Naive thymus-derived CD8-positive, alpha-beta T cell (primary cell): ENCODE data around the gene RAC3. TPM values are rescaled to one million over a fixed set of nuclear protein-coding genes. Genes with fewer than 3 reads are reported as not detected.

Source experiments
- ATAC-seq, 2 donors: fragments of 150-1000 bp; cut with Tn5 transposase in 1 of 2; sonication (Bioruptor Pico), chemical (Tn5 transposase) in 1 of 2; 1 replicate in 1 of 2; 2 replicates in 1 of 2; pipeline ENCODE4 v1.10.0; 2021; ENCODE audit warnings: mild to moderate bottlenecking in 2 of 2, moderate library complexity in 2 of 2
- POLR2A ChIA-PET: fragments of 350-600 bp; sonication (Branson Sonifier 250); formaldehyde crosslinking; loops from one replicate; lab custom pipeline; 2021; ENCODE audit warnings: antibody characterized with exemption; lab: Charles Lee
- DNase-seq, 10 donors: peaks; one replicate each; pipeline versions ENCODE4 v3.0.0 to v3.0.0-alpha.2; 2020 to 2022
- H3K27ac Mint-ChIP-seq, 10 donors: one replicate each; pipeline ENCODE4 v1.8.0; 2020 to 2022; ENCODE audit warnings: mild to moderate bottlenecking in 10 of 10, mixed read lengths in 10 of 10, moderate library complexity in 4 of 10, inconsistent platforms in 1 of 10
- H3K27me3 Mint-ChIP-seq, 5 donors: one replicate each; pipeline ENCODE4 v1.8.0; 2021 to 2022; ENCODE audit warnings: mixed read lengths in 5 of 5
- H3K36me3 Mint-ChIP-seq, 3 donors: one replicate each; pipeline ENCODE4 v1.8.0; 2020 to 2022; ENCODE audit warnings: mixed read lengths in 3 of 3, mild to moderate bottlenecking in 2 of 3, inconsistent platforms in 1 of 3
- H3K4me1 Mint-ChIP-seq, 4 donors: one replicate each; pipeline ENCODE4 v1.8.0; 2021 to 2022; ENCODE audit warnings: mixed read lengths in 4 of 4
- H3K4me3 Mint-ChIP-seq, 10 donors: one replicate each; pipeline ENCODE4 v1.8.0; 2020 to 2022; ENCODE audit warnings: mild to moderate bottlenecking in 10 of 10, mixed read lengths in 10 of 10, moderate library complexity in 6 of 10, inconsistent platforms in 1 of 10
- H3K9me3 Mint-ChIP-seq, 9 donors: one replicate each; pipeline ENCODE4 v1.8.0; 2020 to 2022; ENCODE audit warnings: mixed read lengths in 9 of 9, mild to moderate bottlenecking in 3 of 9, inconsistent platforms in 1 of 9, moderate library complexity in 1 of 9
- polyA plus RNA-seq, 3 donors: library from polyadenylated mRNA; unstranded; fragments of 300-500 nt; fragmentation: Illumina TruSeq; gene quantifications; one replicate each; pipeline ENCODE4 v1.2.3, GENCODE V29; 2021
- total RNA-seq, 8 experiments: library from RNA in 2 of 8; stranded (reverse) in 2 of 8; gene quantifications; one replicate each; pipeline ENCODE4 v1.2.3 and lab custom pipeline; 2021 to 2026

RAC3 gene
- total and polyA plus RNA-seq, 5 experiments from 2014 or later = 1.4 to 1.5 TPM; not detected in 3

DNA sequence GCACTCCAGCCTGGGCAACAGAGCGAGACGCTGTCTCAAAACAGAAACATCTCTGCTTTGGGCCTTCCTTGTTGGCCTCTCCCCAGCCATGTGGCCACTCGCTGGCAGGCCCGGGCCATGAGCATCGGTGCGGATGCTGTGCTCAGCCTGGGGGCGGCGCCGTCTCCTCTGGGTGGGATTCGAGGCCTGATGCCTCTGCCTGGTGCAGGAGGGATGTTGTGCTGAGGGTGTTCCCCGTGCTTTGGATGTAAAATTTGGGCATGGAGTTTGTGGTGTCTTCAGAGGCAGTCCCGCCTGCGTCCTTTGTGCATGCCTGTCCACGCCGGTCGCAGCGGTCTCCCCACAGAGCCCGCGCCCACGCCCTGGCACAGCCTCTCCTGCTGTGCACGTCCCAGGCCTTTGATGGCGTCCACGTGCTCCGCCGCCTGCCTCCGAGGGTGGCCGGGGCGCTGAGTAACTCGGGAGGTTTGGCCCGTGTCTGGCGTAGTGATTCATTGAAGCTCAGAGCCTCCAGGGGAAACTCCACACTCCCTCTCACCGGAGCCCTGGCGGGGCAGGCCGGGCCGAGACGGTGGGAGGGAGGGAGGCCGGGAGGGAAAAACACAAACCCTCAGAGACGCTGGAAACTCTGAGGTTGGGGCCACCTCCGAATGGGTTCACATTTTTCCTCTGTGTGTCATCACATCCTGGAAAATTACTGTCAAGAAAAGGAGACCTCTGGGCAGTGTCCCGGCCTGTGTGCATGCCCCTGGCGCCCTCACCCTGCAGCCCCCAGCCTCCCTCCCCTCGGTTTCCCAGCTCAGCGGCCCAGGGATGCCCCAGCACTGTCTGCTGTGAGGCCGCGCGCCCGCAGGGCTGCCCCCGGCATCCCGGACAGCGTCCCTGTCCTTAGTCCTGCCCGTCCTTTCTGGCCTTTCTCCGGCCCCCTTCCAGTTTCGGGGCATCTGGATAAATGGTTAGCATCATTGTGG lies 27.8 kb upstream of the RAC3 start:
- POLR2A ChIA-PET = interaction anchor here (0.7 kb wide), 1 partner anchor 406 kb away, joined by 3 read pairs; no protein-coding TSS in a partner anchor
- ATAC-seq (no peak), DNase-seq (no peak)
- H3K4me3 Mint-ChIP-seq = no peak overlapping the region
- no peaks in the 10 kb centered on the region for H3K27me3 Mint-ChIP-seq
- H3K36me3 Mint-ChIP-seq = no peaks in the 10 kb centered on the region
- H3K27ac Mint-ChIP-seq = no peak overlapping the region
- no peaks in the 10 kb centered on the region for H3K9me3 Mint-ChIP-seq
- peaks cover 0 to 4% (median 0%) of the 10 kb centered on the region in 4 donors for H3K4me1 Mint-ChIP-seq

DNA sequence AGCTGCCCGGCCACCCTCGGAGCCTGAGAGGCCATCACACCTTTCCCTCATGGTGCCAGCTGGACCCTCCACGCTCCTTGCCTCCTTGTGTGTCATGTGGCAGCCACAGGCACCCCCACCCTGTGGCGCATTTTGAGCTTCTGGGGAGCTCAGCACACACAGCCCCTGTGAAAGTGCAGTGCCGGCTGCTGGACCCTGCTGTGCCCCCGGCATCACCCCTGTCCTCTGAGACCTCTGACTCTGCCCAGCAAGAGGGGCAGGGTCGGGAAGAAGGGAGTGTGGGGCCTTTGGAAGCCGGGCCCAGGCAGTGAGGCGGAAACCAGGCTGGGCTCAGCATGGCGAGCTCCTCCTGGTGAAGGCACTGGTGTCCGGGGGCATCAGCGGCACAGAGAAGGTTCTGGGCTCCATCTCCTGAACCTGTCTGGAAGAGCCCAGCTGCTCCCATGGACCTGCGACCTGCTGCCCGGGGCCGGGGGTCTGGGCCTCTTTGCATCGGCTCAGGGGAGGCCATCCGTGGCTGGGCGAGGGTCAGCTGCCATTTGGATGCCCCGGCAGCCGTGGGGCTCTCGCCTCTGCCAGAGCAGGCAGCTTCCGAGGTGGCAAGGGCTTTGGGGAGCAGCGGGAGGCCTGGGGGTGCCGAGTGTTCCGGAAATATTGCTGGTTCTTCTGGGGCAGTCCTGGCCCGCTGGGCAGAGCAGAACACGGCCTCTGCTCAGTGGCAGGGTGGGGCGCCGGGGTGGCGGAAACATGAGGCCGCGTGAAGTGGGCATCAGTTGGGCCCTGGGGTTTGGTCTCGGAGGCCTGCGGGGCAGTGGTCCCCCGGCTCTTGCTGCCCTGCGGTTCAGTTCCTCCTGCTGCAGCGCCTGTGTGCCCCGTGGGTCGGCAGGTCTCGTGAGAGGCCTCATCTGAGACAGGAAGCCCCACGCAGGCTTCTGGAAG lies 26.7 kb upstream of the RAC3 start:
- no peaks in the 10 kb centered on the region for H3K36me3 Mint-ChIP-seq
- no peak overlapping the region for H3K27ac Mint-ChIP-seq
- H3K4me3 Mint-ChIP-seq = no peak overlapping the region
- DNase-seq = no peak
- H3K9me3 Mint-ChIP-seq = no peaks in the 10 kb centered on the region
- POLR2A ChIA-PET = no interaction called here
- H3K4me1 Mint-ChIP-seq = peaks cover 0 to 4% (median 0%) of the 10 kb centered on the region in 4 donors
- H3K27me3 Mint-ChIP-seq = no peaks in the 10 kb centered on the region
- no peak for ATAC-seq

DNA sequence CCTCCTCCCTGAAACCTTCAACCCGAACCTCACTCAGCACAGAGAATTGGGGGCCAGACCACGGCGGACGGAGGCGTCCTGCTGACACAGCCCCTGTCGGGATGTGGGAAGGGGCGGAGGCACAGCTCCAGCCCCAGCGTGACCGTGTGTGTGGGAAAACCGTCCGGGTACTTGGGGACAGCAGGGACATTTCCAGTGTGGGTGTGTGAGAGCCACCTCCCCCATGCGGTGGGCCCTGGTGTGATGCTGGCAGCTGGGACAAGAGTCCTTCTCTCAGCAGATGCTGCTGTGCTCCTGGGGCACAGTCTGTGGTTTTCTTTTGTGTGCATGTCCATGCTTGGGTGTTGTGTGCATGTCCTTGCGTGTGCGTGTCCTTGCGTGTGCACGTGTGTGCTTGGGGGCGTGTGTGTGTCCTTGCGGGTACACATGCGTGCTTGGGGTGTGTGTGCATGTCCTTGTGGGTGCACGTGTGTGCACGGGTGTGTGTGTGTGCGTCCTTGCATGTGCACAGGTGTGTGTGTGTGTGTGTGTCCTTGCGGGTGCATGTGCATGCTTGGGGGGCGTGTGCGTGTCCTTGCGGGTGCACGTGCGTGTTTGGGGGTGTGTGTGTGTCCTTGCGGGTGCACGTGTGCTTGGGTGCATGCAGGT lies 25.7 kb upstream of the RAC3 start:
- H3K36me3 Mint-ChIP-seq = no peaks in the 10 kb centered on the region
- peaks cover 0 to 4% (median 0%) of the 10 kb centered on the region in 4 donors for H3K4me1 Mint-ChIP-seq
- POLR2A ChIA-PET = no interaction called here
- no peaks in the 10 kb centered on the region for H3K27me3 Mint-ChIP-seq
- no peak overlapping the region for H3K4me3 Mint-ChIP-seq
- DNase-seq = no peak
- H3K27ac Mint-ChIP-seq = peak overlapping the region in 1 of 10 donors; percentile 29
- no peaks in the 10 kb centered on the region for H3K9me3 Mint-ChIP-seq
- ATAC-seq = no peak

DNA sequence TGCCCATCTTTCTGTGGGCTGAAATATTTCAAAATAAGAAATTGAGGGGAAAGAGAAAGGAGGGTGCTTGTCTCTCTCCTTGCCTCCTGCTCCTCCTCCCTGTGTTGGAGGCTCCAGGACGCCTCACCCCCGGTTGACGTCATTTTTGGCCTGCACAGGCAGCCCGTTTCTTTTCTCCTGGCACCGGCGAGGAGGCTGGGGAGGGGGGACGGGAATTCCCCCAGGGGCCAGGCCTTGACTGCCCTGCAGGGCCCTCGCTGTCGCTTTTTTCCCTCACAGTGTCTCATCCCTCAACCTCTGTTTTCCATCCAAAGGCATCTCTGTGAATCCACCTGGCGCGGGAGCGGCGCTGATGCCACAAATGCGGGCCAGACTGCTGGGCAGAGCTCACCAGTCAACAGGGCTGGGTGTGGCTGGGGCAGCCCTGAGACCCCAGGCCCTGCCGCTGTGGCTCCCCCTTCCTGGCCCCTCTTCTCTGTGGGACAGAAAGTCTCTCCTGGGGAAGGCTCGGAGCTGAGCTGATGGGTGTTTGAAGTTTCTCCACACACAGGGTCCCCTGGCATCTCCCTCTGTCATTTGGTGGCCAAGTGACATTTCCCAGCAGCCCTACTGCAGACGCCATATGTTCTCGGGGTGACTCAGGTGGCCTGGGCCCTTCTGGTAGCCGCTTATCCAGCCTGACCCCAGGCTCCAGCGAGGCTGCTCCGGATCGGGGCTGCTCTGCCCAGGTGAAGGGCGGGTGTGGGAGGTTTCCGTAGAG lies 24.8 kb upstream of the RAC3 start:
- Mint-ChIP-seq H3K4me1 (peaks cover 0 to 4% (median 0%) of the 10 kb centered on the region in 4 donors), H3K9me3 (no peaks in the 10 kb centered on the region), H3K27ac (no peak overlapping the region), H3K4me3 (no peak overlapping the region), H3K36me3 (no peaks in the 10 kb centered on the region), H3K27me3 (no peaks in the 10 kb centered on the region)
- POLR2A ChIA-PET = no interaction called here
- ATAC-seq (no peak), DNase-seq (no peak)

DNA sequence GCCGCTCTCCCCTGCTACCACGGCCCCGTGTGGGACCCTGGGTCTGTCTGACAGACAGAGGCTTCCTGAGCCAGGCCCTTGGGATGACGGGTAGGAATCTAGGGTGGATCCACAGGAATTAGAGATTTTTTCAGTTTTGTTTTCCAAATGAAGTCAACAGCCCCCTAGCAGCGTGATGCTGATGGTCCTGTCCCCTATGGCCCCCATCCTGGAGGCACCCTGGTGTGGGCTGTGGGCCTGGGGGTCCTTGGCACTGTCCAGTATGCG lies 24.3 kb upstream of the RAC3 start:
- DNase-seq = no peak
- H3K27ac Mint-ChIP-seq = no peak overlapping the region
- POLR2A ChIA-PET = no interaction called here
- no peaks in the 10 kb centered on the region for H3K27me3 Mint-ChIP-seq
- peaks cover 0 to 4% (median 0%) of the 10 kb centered on the region in 4 donors for H3K4me1 Mint-ChIP-seq
- no peaks in the 10 kb centered on the region for H3K36me3 Mint-ChIP-seq
- H3K9me3 Mint-ChIP-seq = no peaks in the 10 kb centered on the region
- no peak for ATAC-seq
- no peak overlapping the region for H3K4me3 Mint-ChIP-seq

DNA sequence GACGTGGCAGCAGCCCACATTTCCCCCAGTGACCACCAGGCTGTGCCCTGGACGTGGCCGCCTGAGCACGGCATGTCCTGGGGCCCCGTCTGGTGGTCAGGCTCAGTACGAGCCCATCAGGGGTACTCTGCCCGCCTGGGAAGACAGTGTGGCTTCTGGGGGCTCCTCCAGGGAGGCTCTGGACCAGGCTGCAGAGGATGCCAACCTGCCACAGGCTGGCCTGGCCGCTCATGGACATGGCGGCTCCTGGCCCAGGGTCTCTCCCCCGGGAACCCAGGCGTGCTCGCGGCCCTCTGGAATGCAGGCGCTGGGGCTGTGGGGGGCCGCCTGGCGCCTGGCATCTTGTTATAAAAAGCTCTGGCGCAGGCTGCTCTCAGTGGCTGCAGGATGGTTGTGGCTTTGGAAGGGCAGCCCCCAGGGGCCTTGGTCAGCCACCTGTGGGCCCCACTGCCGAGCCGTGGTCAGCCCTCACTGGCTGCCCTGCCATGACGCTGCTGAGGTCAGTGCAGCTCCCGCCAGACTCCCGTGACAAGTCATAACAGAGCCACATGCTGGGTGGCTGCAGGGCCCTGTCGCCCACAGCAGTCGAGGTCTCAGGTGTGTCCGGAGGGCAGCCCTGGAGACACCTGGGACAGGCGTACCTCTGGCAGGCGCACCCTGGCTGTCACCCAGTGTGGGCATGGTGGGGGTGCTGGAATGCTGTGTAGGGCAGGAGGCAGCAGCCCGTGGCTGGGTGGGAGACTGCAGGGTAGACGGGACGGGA lies 23.8 kb upstream of the RAC3 start:
- Mint-ChIP-seq H3K27ac (peak overlapping the region in 1 of 10 donors; percentile 40), H3K36me3 (no peaks in the 10 kb centered on the region), H3K4me1 (peaks cover 0 to 4% (median 0%) of the 10 kb centered on the region in 4 donors), H3K4me3 (no peak overlapping the region), H3K27me3 (no peaks in the 10 kb centered on the region), H3K9me3 (no peaks in the 10 kb centered on the region)
- ATAC-seq (no peak), DNase-seq (no peak)
- POLR2A ChIA-PET = no interaction called here

DNA sequence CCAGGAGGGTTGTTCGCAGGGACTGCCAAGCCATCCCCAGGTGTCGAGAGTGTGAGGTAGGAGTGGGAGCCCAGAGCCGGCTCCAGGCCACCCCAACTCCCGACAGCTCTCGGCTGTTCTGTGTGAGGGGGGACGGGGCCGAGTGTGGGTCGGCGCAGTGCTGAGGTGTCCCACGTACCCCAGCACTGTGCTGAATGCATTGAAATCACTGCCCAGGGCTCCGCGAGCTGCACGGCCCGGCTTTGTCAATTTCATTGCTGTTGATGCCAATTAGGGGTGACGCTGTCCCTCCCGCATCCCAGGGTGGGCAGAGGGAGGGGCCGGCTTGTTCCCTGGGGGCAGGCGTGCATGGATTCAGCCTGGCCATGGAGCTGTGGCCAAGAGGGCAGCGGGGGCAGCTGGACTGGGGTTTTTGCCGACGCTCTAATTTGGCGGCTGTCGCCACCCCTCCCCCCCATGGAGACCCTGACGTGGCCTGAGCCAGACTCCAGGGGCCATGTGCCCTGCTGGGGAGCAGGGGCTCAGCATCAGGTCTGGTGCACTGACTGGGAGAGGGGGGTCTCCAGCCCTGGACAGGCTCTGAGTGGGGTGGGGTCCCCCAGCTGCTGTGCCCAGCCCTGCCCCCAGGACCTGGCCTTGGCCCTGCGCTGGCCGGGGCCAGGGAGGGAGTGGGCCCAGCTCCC lies 23.1 kb upstream of the RAC3 start:
- Mint-ChIP-seq H3K27me3 (no peaks in the 10 kb centered on the region), H3K27ac (peak overlapping the region in 1 of 10 donors; percentile 40), H3K36me3 (no peaks in the 10 kb centered on the region), H3K4me1 (peaks cover 0 to 4% (median 0%) of the 10 kb centered on the region in 4 donors), H3K9me3 (no peaks in the 10 kb centered on the region), H3K4me3 (no peak overlapping the region)
- no peak for ATAC-seq
- POLR2A ChIA-PET = interaction anchor here (0.7 kb wide), 1 partner anchor 586 kb away, joined by 3 read pairs; no protein-coding TSS in a partner anchor
- DNase-seq = no peak

DNA sequence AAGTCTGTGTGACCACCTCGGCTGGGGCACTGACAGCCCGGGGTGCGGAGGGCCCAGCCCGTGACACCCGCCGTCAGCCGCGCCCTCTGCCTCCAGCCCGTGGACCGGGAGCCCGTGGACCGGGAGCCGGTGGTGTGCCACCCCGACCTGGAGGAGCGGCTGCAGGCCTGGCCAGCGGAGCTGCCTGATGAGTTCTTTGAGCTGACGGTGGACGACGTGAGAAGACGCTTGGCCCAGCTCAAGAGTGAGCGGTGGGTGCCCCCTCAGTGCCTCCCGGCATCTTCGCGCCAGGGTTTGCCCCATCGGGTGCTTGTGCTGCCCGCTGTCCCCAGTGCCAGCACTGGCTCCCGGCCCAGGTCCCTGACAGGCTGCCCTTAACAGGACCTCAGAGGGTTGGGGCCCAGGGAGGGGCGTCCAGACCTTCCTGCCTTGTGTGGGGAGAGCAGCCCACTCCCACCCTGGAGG lies 22.5 kb upstream of the RAC3 start:
- no peaks in the 10 kb centered on the region for H3K27me3 Mint-ChIP-seq
- peaks cover 0 to 4% (median 0%) of the 10 kb centered on the region in 4 donors for H3K4me1 Mint-ChIP-seq
- peak overlapping the region in 2 of 10 donors; percentile 34 to 38 for H3K27ac Mint-ChIP-seq
- POLR2A ChIA-PET = interaction anchor here (0.7 kb wide), 1 partner anchor 587 kb away, joined by 3 read pairs; no protein-coding TSS in a partner anchor
- DNase-seq (no peak), ATAC-seq (no peak)
- no peak overlapping the region for H3K4me3 Mint-ChIP-seq
- no peaks in the 10 kb centered on the region for H3K9me3 Mint-ChIP-seq
- no peaks in the 10 kb centered on the region for H3K36me3 Mint-ChIP-seq

DNA sequence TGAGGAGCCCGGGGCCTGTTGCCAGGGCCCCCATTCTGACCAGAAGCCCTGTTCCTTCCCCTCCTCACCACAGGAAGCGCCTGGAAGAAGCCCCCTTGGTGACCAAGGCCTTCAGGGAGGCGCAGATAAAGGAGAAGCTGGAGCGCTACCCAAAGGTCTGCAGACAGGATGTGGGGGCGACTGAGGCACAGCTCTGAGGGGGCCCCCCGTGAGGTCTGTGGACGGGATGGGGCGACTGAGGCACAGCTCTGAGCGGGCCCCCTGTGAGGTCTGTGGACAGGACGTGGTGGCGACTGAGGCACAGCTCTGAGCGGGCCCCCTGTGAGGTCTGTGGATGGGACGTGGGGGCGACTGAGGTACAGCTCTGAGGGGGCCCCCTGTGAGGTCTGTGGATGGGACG lies 22.1 kb upstream of the RAC3 start:
- peak overlapping the region in 2 of 10 donors; percentile 34 to 38 for H3K27ac Mint-ChIP-seq
- POLR2A ChIA-PET = interaction anchor here (1.3 kb wide), 1 partner anchor 42 kb away, joined by 3 read pairs; no protein-coding TSS in a partner anchor

GRCh38 chr17:82010575-82011525 lies 20.6 kb upstream of the RAC3 start:
- no peak overlapping the region for H3K4me3 Mint-ChIP-seq
- POLR2A ChIA-PET = interaction anchor here (1.3 kb wide), 1 partner anchor 44 kb away, joined by 3 read pairs; no protein-coding TSS in a partner anchor
- ATAC-seq = no peak

More for the DNA sequence above, 22.1 kb upstream of the RAC3 start:
- H3K27me3 Mint-ChIP-seq = no peaks in the 10 kb centered on the region
- H3K36me3 Mint-ChIP-seq = no peaks in the 10 kb centered on the region
- no peak overlapping the region for H3K4me3 Mint-ChIP-seq
- peaks cover 0 to 4% (median 0%) of the 10 kb centered on the region in 4 donors for H3K4me1 Mint-ChIP-seq
- DNase-seq (no peak), ATAC-seq (no peak)
- H3K9me3 Mint-ChIP-seq = no peaks in the 10 kb centered on the region

More at GRCh38 chr17:82010575-82011525, 20.6 kb upstream of the RAC3 start:
- DNase-seq = no peak
- no peaks in the 10 kb centered on the region for H3K27me3 Mint-ChIP-seq
- no peaks in the 10 kb centered on the region for H3K36me3 Mint-ChIP-seq
- peaks cover 0 to 4% (median 0%) of the 10 kb centered on the region in 4 donors for H3K4me1 Mint-ChIP-seq
- no peak overlapping the region for H3K27ac Mint-ChIP-seq
- no peaks in the 10 kb centered on the region for H3K9me3 Mint-ChIP-seq
